ENCODE results near the gene TMTC2.

The TMTC2 gene

DNA sequence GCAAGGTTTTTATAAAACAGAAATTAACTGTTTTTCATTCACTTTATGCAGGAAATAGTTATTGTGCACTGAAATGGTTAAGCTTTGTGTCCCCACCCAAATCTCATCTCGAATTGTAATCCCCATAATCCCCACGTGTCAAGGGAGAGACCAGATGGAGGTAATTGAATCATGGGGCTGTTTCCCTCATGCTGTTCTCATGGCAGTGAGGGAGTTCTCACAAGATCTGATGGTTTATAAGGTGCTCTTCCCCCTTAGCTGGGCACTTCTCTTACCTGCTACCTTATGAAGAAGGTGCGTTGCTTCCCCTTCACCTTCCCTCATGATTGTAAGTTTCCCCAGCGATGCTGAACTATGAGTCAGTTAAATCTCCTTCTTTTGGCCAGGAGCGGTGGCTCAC lies 123.9 kb downstream of the TMTC2 start:
- DNase-seq (ENCODE audit: low read depth), result no peak
- TF ChIP-seq, protein P1, sequence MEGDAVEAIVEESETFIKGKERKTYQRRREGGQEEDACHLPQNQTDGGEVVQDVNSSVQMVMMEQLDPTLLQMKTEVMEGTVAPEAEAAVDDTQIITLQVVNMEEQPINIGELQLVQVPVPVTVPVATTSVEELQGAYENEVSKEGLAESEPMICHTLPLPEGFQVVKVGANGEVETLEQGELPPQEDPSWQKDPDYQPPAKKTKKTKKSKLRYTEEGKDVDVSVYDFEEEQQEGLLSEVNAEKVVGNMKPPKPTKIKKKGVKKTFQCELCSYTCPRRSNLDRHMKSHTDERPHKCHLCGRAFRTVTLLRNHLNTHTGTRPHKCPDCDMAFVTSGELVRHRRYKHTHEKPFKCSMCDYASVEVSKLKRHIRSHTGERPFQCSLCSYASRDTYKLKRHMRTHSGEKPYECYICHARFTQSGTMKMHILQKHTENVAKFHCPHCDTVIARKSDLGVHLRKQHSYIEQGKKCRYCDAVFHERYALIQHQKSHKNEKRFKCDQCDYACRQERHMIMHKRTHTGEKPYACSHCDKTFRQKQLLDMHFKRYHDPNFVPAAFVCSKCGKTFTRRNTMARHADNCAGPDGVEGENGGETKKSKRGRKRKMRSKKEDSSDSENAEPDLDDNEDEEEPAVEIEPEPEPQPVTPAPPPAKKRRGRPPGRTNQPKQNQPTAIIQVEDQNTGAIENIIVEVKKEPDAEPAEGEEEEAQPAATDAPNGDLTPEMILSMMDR (conservative IDR thresholded peaks at IDR 0.05; ENCODE audit: low read length), result no peak
- H3K4me3 ChIP-seq (ENCODE audit: low read length), result no peak overlapping the region

- H3K4me3 ChIP-seq (ENCODE audit: low read length), result no peak overlapping the region
- DNase-seq (ENCODE audit: low read depth), result no peak
- TF ChIP-seq, protein P1 (conservative IDR thresholded peaks at IDR 0.05; ENCODE audit: low read length), result no peak
These were observed 130.7 kb downstream of the TMTC2 start for GRCh38 chr12:82817368-82817767.

DNA sequence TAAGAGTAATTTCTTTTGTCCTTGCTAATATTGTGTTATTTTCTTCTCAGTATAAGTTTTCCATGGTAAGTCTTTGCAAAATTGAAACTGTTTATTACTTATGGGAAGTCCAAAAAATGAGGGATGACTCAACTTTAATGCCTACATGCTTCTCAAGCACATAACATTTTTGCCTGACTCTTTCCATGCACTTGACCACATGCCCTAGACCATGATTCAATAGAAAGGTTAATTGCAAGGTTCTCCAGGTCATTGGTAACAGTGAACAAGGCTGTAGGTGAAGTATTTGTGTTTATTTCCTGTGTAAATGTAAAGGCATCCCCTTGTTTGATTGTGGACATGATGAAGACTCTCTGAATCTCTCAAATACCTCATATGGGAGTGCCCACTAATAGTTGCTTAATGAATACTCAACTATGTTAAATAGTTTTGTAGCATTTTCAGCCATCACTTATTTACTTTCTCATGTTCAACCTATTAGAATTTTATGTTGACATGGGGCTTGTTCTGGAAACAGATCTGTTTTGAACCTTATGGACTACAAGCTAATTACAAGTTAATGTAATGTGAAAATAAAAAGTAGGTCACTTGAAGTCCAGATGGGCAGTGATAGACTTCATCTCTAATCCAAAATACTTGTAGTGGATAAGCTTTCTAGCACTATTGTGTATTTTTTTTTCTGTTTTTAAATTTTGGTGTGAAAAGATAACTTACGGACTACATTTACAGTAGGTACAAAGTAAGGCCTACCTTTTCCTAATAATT lies 131.7 kb downstream of the TMTC2 start:
- no peak overlapping the region for H3K4me3 ChIP-seq (ENCODE audit: low read length)
- DNase-seq (ENCODE audit: low read depth), result peak; percentile 17
- TF ChIP-seq, protein P1 (conservative IDR thresholded peaks at IDR 0.05; ENCODE audit: low read length), result no peak

GRCh38 chr12:82826505-82826904 lies 139.8 kb downstream of the TMTC2 start:
- no peak overlapping the region for H3K4me3 ChIP-seq (ENCODE audit: low read length)
- TF ChIP-seq, protein P1 (conservative IDR thresholded peaks at IDR 0.05; ENCODE audit: low read length), result no peak
- no peak for DNase-seq (ENCODE audit: low read depth)

- H3K4me3 ChIP-seq (ENCODE audit: low read length), result no peak overlapping the region
- DNase-seq (ENCODE audit: low read depth), result no peak
- TF ChIP-seq, protein P1 (conservative IDR thresholded peaks at IDR 0.05; ENCODE audit: low read length), result no peak
These were observed 145.4 kb downstream of the TMTC2 start for GRCh38 chr12:82832096-82832495.

DNA sequence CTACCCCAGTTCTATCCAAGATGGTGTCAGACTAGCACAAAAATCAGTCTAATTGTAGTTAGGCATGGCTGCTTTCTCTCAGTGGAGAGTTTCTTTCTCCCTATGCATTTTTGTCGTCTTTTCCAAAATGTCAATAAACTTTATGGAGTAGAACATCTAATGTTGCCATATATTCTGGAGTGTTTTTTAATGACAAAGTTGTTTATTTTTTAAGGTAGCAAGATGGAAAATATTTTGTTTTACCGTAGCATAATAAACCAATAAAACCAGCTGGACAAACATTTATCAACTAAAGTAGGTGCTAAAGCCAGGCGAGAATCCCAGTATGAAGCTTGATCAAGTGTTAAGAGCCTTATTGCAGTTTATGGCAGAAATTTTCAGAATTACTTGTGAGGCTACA lies 146.3 kb downstream of the TMTC2 start:
- H3K4me3 ChIP-seq (ENCODE audit: low read length), result no peak overlapping the region
- TF ChIP-seq, protein P1 (conservative IDR thresholded peaks at IDR 0.05; ENCODE audit: low read length), result no peak
- DNase-seq (ENCODE audit: low read depth), result no peak

- no peak overlapping the region for H3K4me3 ChIP-seq (ENCODE audit: low read length)
- DNase-seq (ENCODE audit: low read depth), result peak; percentile 62
- TF ChIP-seq, protein P1 (conservative IDR thresholded peaks at IDR 0.05; ENCODE audit: low read length), result no peak
These were observed 146.8 kb downstream of the TMTC2 start for GRCh38 chr12:82833481-82833880.
